Stimulated activated naive CD4-positive, alpha-beta T cell treated with Interleukin-2 at 50 U/mL for 16 hours (primary cell): ENCODE data around the gene CYB5A.
"Not testable (repeated sequence)": the region's sequence is repeated elsewhere in the genome, so short reads cannot be mapped to it uniquely, and the experiment has no call there.

Experiments
- DNase-seq: peaks from one replicate; lab custom pipeline; 2025; lab: John Stamatoyannopoulos, UW

The CYB5A gene

GRCh38 chr18:74294526-74294925 is 2.8 kb upstream of the CYB5A start:
- no peak for DNase-seq

GRCh38 chr18:74292982-74293381 is 1.2 kb upstream of the CYB5A start:
- DNase-seq, result not testable (repeated sequence)

GRCh38 chr18:74292541-74292858 is 737 bp upstream of the CYB5A start:
- no peak for DNase-seq

GRCh38 chr18:74291472-74291770 is 342 bp downstream of the CYB5A start:
- no peak for DNase-seq

GRCh38 chr18:74290794-74291471 is 830 bp downstream of the CYB5A start:
- no peak for DNase-seq

- no peak for DNase-seq
These were observed 1.7 kb downstream of the CYB5A start for GRCh38 chr18:74290021-74290420.

GRCh38 chr18:74289137-74289536 is 2.6 kb downstream of the CYB5A start:
- DNase-seq, result no peak

GRCh38 chr18:74288730-74289129 is 3.0 kb downstream of the CYB5A start:
- no peak for DNase-seq

- no peak for DNase-seq
These were observed 3.7 kb downstream of the CYB5A start for GRCh38 chr18:74288041-74288440.

- no peak for DNase-seq
These were observed 4.9 kb downstream of the CYB5A start for GRCh38 chr18:74286856-74287255.

GRCh38 chr18:74286106-74286855 is 5.5 kb downstream of the CYB5A start:
- no peak for DNase-seq

- DNase-seq, result not testable (repeated sequence)
These were observed 6.2 kb downstream of the CYB5A start for GRCh38 chr18:74285583-74285982.

GRCh38 chr18:74284980-74285355 is 6.8 kb downstream of the CYB5A start:
- no peak for DNase-seq

GRCh38 chr18:74284191-74284979 is 7.4 kb downstream of the CYB5A start:
- no peak for DNase-seq

GRCh38 chr18:74283646-74284045 is 8.1 kb downstream of the CYB5A start:
- no peak for DNase-seq

- no peak for DNase-seq
These were observed 8.8 kb downstream of the CYB5A start for GRCh38 chr18:74282755-74283554.

- no peak for DNase-seq
These were observed 9.6 kb downstream of the CYB5A start for GRCh38 chr18:74281980-74282754.

GRCh38 chr18:74281011-74281979 is 10.5 kb downstream of the CYB5A start:
- no peak for DNase-seq

GRCh38 chr18:74278983-74279382 is 12.8 kb downstream of the CYB5A start:
- DNase-seq, result no peak

- no peak for DNase-seq
These were observed 13.7 kb downstream of the CYB5A start for GRCh38 chr18:74278058-74278457.
